NCI-H146 treated with DMSO at 0.1 percent for 48 hours (cell line): ENCODE data around the gene TIMP2.
A peak's percentile ranks its signal among the peaks of the same experiment; 100 is the strongest.
"Not testable (repeated sequence)": the region's sequence is repeated elsewhere in the genome, so short reads cannot be mapped to it uniquely, and the experiment has no call there.

ENCODE experiments used
- DNase-seq: peaks from one replicate; lab custom pipeline; 2025; ENCODE audit not compliant: unreplicated experiment; lab: John Stamatoyannopoulos, UW

TIMP2 gene

DNA sequence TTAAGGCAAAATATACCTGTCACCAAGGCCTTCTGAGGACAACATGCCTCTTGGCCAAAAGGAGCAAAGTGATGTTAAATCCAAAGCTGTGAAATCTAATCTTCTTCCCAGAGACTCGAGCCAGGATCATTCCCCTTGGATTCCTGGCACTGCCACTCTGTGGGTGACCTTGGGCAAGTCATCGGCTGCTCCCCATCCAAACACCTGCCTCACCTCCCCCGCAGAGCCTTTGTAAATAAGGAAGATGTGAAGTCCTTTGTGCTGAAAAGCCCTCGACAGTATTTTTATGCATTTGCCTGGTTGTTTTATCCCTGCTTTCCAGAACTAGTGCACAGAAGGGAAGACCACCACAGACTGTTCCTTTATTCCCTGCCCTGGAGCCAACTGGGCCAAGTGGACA, 16.8 kb downstream of the TIMP2 start:
- DNase-seq = peak; percentile 2

DNA sequence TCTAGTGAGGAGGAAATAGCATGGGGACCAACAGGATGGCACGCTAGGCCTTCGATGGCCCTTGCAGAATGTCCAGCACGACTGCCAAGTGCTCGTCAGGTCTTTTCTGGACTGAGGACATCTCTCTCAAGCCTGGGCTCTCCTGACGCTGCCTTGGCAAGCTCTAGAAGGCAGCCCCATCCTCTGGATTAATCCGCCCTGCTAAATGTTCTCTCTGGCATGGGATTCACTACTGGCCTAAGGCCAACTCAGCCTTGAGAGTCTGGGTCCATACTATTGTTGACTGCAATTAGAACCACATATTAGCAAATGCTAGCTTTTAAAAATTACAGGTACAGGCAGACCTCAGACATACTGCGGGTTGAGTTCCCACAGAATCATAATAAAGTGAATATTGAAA, 19.6 kb downstream of the TIMP2 start:
- DNase-seq = no peak

DNA sequence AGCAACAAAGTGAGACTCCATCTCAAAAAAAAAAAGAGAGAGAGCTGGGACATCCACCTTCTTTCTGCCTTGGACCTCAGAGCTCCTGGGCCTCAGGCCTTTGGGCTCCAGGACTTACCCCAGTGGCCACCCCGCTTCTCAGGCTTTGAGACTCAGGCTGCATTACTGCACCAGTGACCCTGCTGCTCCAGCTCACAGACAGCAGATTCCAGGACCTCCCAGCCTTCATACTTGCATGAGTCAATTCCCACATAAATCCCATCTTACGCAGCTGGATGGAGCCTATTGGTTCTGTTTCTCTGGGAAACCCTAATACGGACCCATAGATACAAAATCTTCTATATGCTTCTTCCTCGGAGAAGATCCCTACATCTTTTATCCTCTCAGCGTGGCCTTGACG, 20.1 kb downstream of the TIMP2 start:
- DNase-seq = no peak

DNA sequence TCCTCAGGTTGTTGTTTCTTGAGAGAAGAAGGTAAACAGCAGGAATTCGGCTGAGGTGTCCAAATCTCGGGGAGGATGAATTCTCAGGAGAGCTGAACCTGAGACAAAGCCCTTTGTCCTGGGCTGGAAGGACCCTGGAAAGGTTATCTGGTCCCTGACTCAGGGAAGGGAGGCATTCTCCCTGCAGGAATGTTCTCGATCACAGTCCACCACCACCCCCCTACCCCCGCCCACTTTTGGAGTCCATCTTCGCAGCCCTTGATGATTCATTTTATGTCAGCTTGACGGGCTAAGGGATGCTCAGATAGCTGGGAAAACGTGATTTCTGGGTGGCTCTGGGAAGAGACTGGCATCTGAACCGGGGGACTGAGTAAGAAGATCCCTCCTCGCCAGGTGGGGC, 20.8 kb downstream of the TIMP2 start:
- no peak for DNase-seq

DNA sequence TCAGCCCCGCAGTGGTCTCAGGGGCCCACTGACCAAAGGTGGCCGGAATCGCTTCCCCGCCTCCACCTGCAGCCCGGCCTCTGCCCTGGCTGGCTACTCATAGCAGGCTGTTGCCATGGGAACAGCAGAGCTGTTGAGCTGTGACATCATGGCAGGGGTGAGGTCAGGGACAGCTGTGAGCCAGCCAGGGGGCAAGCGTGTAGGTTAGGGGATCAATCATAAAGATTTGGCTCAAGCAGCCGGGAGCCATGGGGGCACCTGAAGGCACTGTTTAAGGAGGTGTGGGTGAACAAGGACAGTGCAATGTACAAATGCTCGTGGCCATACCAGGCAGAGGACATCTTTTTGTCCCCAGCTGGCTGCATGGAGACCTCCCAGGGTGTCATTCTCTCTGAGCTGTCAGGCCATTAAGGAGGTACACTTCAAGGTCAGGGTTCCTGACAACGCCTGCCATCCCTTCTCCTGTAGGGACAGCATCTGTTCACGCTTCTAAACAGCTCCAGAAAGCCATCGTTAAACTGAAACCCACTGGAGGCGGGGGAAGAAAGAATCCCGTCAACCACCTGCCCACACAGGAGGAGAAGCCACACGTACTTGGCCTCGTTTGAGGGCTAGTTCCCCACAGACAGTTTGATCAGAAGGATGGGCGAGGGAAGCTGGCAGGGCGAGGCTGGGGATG, 21.9 kb downstream of the TIMP2 start, which contains the start of gene CEP295NL:
Gene CEP295NL (minus strand): TSS at position 101 of the 679 bp plus-strand sequence. CDS start 1,373 bp downstream, outside the sequence.
- DNase-seq = peak; percentile 46

GRCh38 chr17:78902231-78902630, 23.0 kb downstream of the TIMP2 start:
- not testable (repeated sequence) for DNase-seq

- DNase-seq = no peak
Observed at GRCh38 chr17:78901806-78902205, 23.4 kb downstream of the TIMP2 start.

- DNase-seq = no peak
Observed at GRCh38 chr17:78900816-78901215, 24.4 kb downstream of the TIMP2 start.

DNA sequence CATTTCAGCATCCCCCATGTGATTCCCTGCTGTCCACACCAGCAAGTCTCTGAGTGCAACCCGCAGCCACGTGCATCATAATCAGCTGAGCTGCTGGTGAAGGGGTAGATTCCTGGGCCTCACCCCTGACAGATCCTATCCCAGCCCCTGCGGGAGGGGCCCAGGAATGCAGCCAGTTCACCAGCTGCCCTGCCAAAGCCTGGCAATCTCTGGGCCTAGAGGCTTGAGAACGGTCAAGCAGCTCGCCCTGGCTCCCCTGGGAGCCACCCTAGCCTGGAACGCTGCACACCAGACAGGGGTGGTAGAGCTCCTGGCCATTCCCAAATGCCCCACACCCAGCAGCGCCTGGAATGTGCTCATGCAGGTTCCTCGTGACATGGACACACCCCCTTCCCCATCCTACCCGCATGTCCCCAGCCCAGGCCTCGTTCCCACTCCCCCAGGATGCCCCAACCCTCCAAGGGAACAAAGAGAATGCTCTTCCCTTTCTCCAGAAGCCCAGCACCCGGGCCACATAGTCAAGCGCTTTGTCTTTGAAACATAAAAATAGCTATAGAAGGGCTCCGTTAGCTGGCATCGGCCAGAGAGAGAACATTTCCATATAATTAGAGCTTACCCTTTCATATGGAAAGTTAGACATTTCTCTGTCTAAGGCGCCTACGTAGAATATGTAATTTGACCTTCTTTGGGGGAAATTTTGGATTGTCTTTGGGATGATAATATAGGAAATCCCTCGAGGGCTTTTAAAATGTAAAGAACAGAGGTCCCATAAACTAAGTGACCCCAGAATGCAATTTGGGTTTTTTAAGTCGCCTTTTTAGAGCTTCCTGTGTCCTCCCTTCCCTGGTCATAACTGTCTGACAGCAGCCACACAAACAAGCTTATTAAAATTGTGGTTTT, 25.6 kb downstream of the TIMP2 start:
- DNase-seq = no peak

DNA sequence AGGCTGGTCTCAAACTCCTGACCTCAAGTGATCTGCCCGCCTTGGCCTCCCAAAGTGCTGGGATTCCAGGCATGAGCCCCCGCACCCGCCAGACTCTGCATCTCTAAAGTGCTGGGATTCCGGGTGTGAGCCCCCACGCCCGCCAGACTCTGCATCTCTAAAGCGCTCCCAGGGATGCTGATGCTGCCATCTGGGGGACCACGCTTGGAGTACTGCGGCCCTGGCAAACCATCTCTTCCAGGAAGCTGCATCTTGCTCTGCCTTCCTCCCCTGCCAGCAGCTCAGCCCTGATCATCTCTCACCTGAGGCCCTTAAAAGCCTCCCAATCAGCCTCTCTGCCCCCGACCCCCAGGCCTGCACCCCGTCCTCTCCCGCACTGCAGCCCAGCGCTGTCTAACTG, 26.2 kb downstream of the TIMP2 start:
- no peak for DNase-seq

- DNase-seq = no peak
Observed at GRCh38 chr17:78898075-78898836, 26.9 kb downstream of the TIMP2 start.

GRCh38 chr17:78897664-78898047, 27.5 kb downstream of the TIMP2 start:
- no peak for DNase-seq

DNA sequence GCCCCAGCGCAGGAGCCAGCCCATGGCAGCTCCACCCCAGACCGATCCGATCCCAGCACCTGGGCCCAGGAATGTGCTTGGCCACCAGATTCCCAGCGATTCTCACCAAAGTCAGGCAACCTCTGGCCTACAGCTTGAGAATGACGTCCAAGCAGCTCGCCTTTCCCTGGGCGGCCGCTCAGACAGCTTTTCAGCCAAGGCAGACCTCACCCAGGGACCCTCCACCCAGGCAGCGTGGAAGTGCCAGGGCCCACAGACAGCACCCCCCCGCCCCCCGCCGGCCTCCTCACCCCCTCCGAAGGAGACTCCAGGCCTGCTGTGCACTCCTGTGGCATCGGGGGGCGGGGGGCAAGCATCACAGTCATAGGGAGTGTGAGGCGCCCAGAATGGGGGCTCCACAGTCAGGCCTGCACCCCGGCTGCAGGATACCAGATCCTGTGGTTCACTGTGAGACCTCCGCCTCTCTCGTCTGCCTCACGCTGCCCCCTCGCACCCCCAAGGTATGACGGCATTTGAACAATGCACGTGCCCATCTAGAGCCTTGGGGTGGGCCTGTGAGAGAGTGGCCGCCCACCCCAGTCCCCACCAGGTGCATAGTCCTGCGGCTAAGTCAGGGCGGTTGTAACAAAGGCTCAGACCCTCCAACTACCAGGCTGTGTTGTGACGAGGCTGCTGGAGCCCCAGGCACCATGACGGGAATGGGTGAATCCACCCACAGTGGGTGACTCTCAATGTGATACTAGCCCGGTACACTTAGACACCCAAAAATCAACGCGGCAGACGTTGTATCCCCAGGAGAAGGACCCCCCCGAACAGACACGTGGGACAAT, 28.1 kb downstream of the TIMP2 start:
- DNase-seq = no peak

- no peak for DNase-seq
Observed at GRCh38 chr17:78896091-78896833, 28.9 kb downstream of the TIMP2 start.

DNA sequence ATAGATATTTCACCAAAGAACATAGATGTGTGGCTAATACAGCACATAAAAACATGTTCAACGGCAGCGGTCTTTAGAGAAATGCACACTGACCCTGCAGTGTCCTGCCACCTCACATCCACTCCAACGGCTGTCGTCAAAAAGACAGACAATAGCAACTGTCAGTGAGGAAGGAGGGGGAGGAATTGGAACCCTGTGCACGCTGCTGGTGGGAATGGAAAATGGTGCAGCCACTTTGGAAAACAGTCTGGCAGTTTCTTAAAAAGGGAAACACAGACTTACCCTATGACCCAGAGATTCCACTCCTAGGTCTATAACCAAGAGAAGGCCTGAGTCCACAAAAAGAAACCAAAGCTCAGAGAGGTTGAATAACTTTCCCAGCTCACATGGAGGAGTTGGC, 29.9 kb downstream of the TIMP2 start:
- DNase-seq = no peak

DNA sequence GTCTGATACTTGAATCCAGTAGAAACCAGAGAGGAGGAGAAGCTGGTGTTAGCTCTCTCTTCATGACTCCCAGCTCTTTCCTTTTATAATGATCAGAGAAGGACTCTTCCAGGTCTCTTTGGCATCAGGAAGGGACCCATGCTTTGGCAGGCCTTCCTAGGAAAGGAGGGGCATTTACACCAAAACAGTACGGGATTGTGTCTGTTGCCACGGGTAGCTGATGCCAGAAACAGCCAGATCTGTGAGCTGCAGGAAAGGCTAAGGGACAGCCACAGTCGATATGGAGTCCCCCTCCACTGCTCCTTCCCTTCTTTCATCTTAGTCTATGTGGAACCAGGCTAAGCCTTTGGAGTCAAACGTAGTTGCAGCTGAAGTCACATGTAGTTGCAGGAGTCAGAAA, 31.5 kb downstream of the TIMP2 start:
- DNase-seq = no peak

GRCh38 chr17:78892936-78893379, 32.2 kb downstream of the TIMP2 start:
- DNase-seq = no peak

GRCh38 chr17:78892520-78892919, 32.7 kb downstream of the TIMP2 start:
- no peak for DNase-seq

- DNase-seq = no peak
Observed at GRCh38 chr17:78892062-78892456, 33.1 kb downstream of the TIMP2 start.
